B cell (primary cell): ENCODE data around the gene SGCA. TPM values are rescaled to one million over a fixed set of nuclear protein-coding genes. Genes with fewer than 3 reads are reported as not detected.

ENCODE experiments used
- ATAC-seq: fragments of 200-7000 bp; cut with Tn5 transposase; one replicate; pipeline ENCODE4 v1.10.0; 2021; ENCODE audit warnings: low read depth, mild to moderate bottlenecking, moderate number of reproducible peaks, moderate library complexity
- CTCF ChIA-PET: fragments of 350-600 bp; sonication (Branson Sonifier 250); formaldehyde crosslinking; loops from one replicate; lab custom pipeline; 2021; ENCODE audit warnings: antibody characterized with exemption, inconsistent platforms; lab: Charles Lee
- POLR2A ChIA-PET: fragments of 350-600 bp; sonication (Branson Sonifier 250); formaldehyde crosslinking; loops from one replicate; lab custom pipeline; 2021; ENCODE audit warnings: antibody characterized with exemption; lab: Charles Lee
- DNase-seq: peaks from one replicate; pipeline ENCODE4 v3.0.0; 2013
- H2AFZ ChIP-seq: 2 replicates; pipeline ENCODE4 v1.6.1; 2012; ENCODE audit warnings: mild to moderate bottlenecking, low read depth, low read length; ENCODE audit not compliant: insufficient read depth, poor library complexity, severe bottlenecking
- H3K27ac ChIP-seq, 2 donors: 1 replicate in 1 of 2; 2 replicates in 1 of 2; pipeline ENCODE4 v1.5.1; 2012 to 2013; ENCODE audit warnings: low read length in 2 of 2, mild to moderate bottlenecking in 2 of 2, moderate library complexity in 1 of 2
- H3K27me3 ChIP-seq, 4 experiments: fragments of 200-600 bp in 1 of 4; sonication (generic) in 1 of 4; replicated peaks in 1 of 4; 1 replicate in 2 of 4; 2 replicates in 2 of 4; pipeline versions ENCODE4 v1.6.1 to v1.7.0; 2013 to 2016; ENCODE audit warnings: low read length in 3 of 4, mild to moderate bottlenecking in 2 of 4, mixed read lengths in 1 of 4, moderate library complexity in 1 of 4; ENCODE audit not compliant: insufficient read depth in 4 of 4, control insufficient read depth in 3 of 4; ENCODE audit errors: control extremely low read depth in 1 of 4
- H3K36me3 ChIP-seq, 2 experiments: replicated peaks in 1 of 2; 1 replicate in 1 of 2; 2 replicates in 1 of 2; pipeline versions ENCODE4 v1.6.1 to v1.7.1; 2013; ENCODE audit warnings: low read length in 1 of 2; ENCODE audit not compliant: insufficient read depth in 2 of 2, control insufficient read depth in 1 of 2; ENCODE audit errors: control extremely low read depth in 1 of 2, extremely low read depth in 1 of 2
- H3K4me1 ChIP-seq, 2 donors: fragments of 200-600 bp in 1 of 2; sonication (generic) in 1 of 2; 1 replicate in 1 of 2; 2 replicates in 1 of 2; pipeline versions ENCODE4 v1.5.1 to v1.6.1; 2013 to 2017; ENCODE audit warnings: low read length in 2 of 2; ENCODE audit not compliant: control insufficient read depth in 2 of 2, insufficient read depth in 2 of 2
- H3K4me2 ChIP-seq: replicated peaks from 2 replicates; pipeline ENCODE3; 2012; ENCODE audit warnings: mild to moderate bottlenecking, low read depth, low read length; ENCODE audit not compliant: poor library complexity, severe bottlenecking
- H3K4me3 ChIP-seq, 5 experiments: fragments of 200-600 bp in 1 of 5; sonication (generic) in 1 of 5; 1 replicate in 3 of 5; 2 replicates in 2 of 5; pipeline versions ENCODE4 v1.5.1 to v1.7.0; 2011 to 2016; ENCODE audit warnings: low read length in 4 of 5, mild to moderate bottlenecking in 4 of 5, low read depth in 2 of 5, control low read depth in 1 of 5, moderate library complexity in 1 of 5; ENCODE audit not compliant: insufficient read depth in 1 of 5; ENCODE audit errors: control extremely low read depth in 1 of 5, extremely low read depth in 1 of 5
- H3K79me2 ChIP-seq: fragments of 200-600 bp; sonication (generic); one replicate; pipeline ENCODE4 v1.6.0; 2016; ENCODE audit warnings: low read length; ENCODE audit not compliant: control insufficient read depth, insufficient read depth
- H3K9ac ChIP-seq: fragments of 200-600 bp; sonication (generic); 2 replicates; pipeline ENCODE4 v1.6.1; 2017; ENCODE audit warnings: mild to moderate bottlenecking, low read length, moderate library complexity
- H3K9me3 ChIP-seq, 3 donors: one replicate each; pipeline versions ENCODE4 v1.6.1 to v1.7.1; 2013; ENCODE audit warnings: low read length in 2 of 3; ENCODE audit not compliant: control insufficient read depth in 2 of 3, insufficient read depth in 1 of 3; ENCODE audit errors: control extremely low read depth in 1 of 3
- H4K20me1 ChIP-seq: 2 replicates; pipeline ENCODE4 v1.6.0; 2012; ENCODE audit warnings: mild to moderate bottlenecking, low read length; ENCODE audit not compliant: insufficient read depth, control insufficient read depth, poor library complexity, severe bottlenecking
- H3K27ac Mint-ChIP-seq: one replicate; pipeline ENCODE4 v1.8.0; 2021; ENCODE audit warnings: mixed read lengths
- H3K27me3 Mint-ChIP-seq: one replicate; pipeline ENCODE4 v1.8.0; 2021; ENCODE audit warnings: mixed read lengths
- H3K4me1 Mint-ChIP-seq: one replicate; pipeline ENCODE4 v1.8.0; 2021; ENCODE audit warnings: mixed read lengths
- H3K4me3 Mint-ChIP-seq: one replicate; pipeline ENCODE4 v1.8.0; 2021; ENCODE audit warnings: mixed read lengths
- H3K9me3 Mint-ChIP-seq: one replicate; pipeline ENCODE4 v1.8.0; 2022; ENCODE audit warnings: mixed read lengths; ENCODE audit not compliant: insufficient read depth
- EZH2 ChIP-seq: IDR thresholded peaks from 2 replicates; pipeline ENCODE4 v1.6.1; 2012; ENCODE audit warnings: borderline replicate concordance, low read depth, mild to moderate bottlenecking, moderate library complexity, low read length; ENCODE audit not compliant: insufficient read depth, poor library complexity, severe bottlenecking
- WGBS: methylation state at CpG from one replicate; pipeline ENCODE4 v1.1.5; 2013; ENCODE audit warnings: missing lambda C conversion rate; ENCODE audit not compliant: insufficient coverage; 5-methylcytosine and 5-hydroxymethylcytosine counted together
- intact Hi-C: fragments of 100-400 bp; cut with micrococcal nuclease; formaldehyde crosslinking; loops from one replicate; pipeline ENCODE4 v1.10.0; 2022
- polyA plus RNA-seq: library from polyadenylated mRNA; depleted of rRNA; stranded (reverse); fragments of >200 nt; gene quantifications from 2 replicates; pipeline ENCODE4 v1.2.3, GENCODE V29; 2012
- total RNA-seq, 2 donors: library from RNA; stranded (reverse); fragments of 120-200 nt in 1 of 2; gene quantifications; 1 replicate in 1 of 2; 2 replicates in 1 of 2; pipeline versions ENCODE4 v1.2.3 to v1.2.4, GENCODE V29; 2013 to 2022
- TF ChIP-seq, protein P1 (sequence below): fragments of 200-600 bp; IDR thresholded peaks from one replicate; pipeline ENCODE4 v1.8.0; 2022; ENCODE audit warnings: antibody characterized with exemption, mild to moderate bottlenecking

Gene SGCA
- total and polyA plus RNA-seq, 2 donors (not counting 1 experiment from before 2014, with no cell fraction given) = 4.4 to 4.5 TPM

GRCh38 chr17:50188531-50188920 is 22.7 kb downstream of the SGCA start:
- no peak overlapping the region for H2AFZ ChIP-seq
- H3K27ac ChIP-seq = no peak overlapping the region
- Mint-ChIP-seq H3K27ac (no peak overlapping the region), H3K9me3 (no peaks in the 10 kb centered on the region), H3K4me1 (peaks cover 34% of the 10 kb centered on the region), H3K27me3 (no peaks in the 10 kb centered on the region), H3K4me3 (no peak overlapping the region)
- ChIA-PET CTCF (no interaction called here), POLR2A (interaction anchor here (0.6 kb wide), 1 partner anchor 25 kb away, joined by 5 read pairs; no protein-coding TSS in a partner anchor)
- DNase-seq (no peak), ATAC-seq (no peak)
- H3K4me3 ChIP-seq = no peak overlapping the region
- H4K20me1 ChIP-seq = no peaks in the 10 kb centered on the region
- H3K4me2 ChIP-seq = no peak overlapping the region
- H3K36me3 ChIP-seq = no peaks in the 10 kb centered on the region
- no peaks in the 10 kb centered on the region for H3K27me3 ChIP-seq
- H3K79me2 ChIP-seq = no peaks in the 10 kb centered on the region
- H3K9me3 ChIP-seq = peaks cover 0 to 5% (median 0%) of the 10 kb centered on the region in 3 donors
- no peak overlapping the region for H3K9ac ChIP-seq
- TF ChIP-seq EZH2 = no peak
- TF ChIP-seq, protein P1, sequence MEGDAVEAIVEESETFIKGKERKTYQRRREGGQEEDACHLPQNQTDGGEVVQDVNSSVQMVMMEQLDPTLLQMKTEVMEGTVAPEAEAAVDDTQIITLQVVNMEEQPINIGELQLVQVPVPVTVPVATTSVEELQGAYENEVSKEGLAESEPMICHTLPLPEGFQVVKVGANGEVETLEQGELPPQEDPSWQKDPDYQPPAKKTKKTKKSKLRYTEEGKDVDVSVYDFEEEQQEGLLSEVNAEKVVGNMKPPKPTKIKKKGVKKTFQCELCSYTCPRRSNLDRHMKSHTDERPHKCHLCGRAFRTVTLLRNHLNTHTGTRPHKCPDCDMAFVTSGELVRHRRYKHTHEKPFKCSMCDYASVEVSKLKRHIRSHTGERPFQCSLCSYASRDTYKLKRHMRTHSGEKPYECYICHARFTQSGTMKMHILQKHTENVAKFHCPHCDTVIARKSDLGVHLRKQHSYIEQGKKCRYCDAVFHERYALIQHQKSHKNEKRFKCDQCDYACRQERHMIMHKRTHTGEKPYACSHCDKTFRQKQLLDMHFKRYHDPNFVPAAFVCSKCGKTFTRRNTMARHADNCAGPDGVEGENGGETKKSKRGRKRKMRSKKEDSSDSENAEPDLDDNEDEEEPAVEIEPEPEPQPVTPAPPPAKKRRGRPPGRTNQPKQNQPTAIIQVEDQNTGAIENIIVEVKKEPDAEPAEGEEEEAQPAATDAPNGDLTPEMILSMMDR = no peak
- intact Hi-C loops = no loop called here
- peaks cover 30 to 40% of the 10 kb centered on the region in 2 donors for H3K4me1 ChIP-seq
- 88% methylated on average over 13 of the region's 13 CpGs for WGBS

GRCh38 chr17:50188921-50189549 is 23.2 kb downstream of the SGCA start:
- H3K4me2 ChIP-seq = no peak overlapping the region
- H3K9ac ChIP-seq = no peak overlapping the region
- H3K4me1 ChIP-seq = peaks cover 25 to 34% of the 10 kb centered on the region in 2 donors
- no peak overlapping the region for H3K27ac ChIP-seq
- DNase-seq (no peak), ATAC-seq (no peak)
- H3K36me3 ChIP-seq = no peaks in the 10 kb centered on the region
- ChIA-PET POLR2A (no interaction called here), CTCF (no interaction called here)
- H3K27me3 Mint-ChIP-seq = no peaks in the 10 kb centered on the region
- no peaks in the 10 kb centered on the region for H3K9me3 Mint-ChIP-seq
- H3K27ac Mint-ChIP-seq = no peak overlapping the region
- peaks cover 0 to 5% (median 0%) of the 10 kb centered on the region in 3 donors for H3K9me3 ChIP-seq
- intact Hi-C loops = no loop called here
- no peak overlapping the region for H3K4me3 ChIP-seq
- H3K4me1 Mint-ChIP-seq = peaks cover 31% of the 10 kb centered on the region
- no peak overlapping the region for H3K4me3 Mint-ChIP-seq
- H3K27me3 ChIP-seq = no peaks in the 10 kb centered on the region
- no peaks in the 10 kb centered on the region for H4K20me1 ChIP-seq
- H2AFZ ChIP-seq = no peak overlapping the region
- no peaks in the 10 kb centered on the region for H3K79me2 ChIP-seq
- no peak for TF ChIP-seq EZH2
- TF ChIP-seq, protein P1 = no peak
- 91% methylated on average over 10 of the region's 11 CpGs for WGBS
